Thoracic aorta (tissue), 2 donors: ENCODE data around the gene GDE1. TPM values are rescaled to one million over a fixed set of nuclear protein-coding genes. Genes with fewer than 3 reads are reported as not detected.

ENCODE experiments used
- ATAC-seq: fragments of 150-250 bp; one replicate; pipeline ENCODE4 v1.8.0; 2017; ENCODE audit warnings: low read depth; ENCODE audit not compliant: insufficient number of reproducible peaks, low FRiP score
- DNase-seq: peaks from one replicate; pipeline ENCODE4 v3.0.0-alpha.2; 2020; ENCODE audit warnings: low spot score
- H3K27ac ChIP-seq, 2 donors: fragments of 200-600 bp; sonication (generic); 1 replicate in 1 of 2; 2 replicates in 1 of 2; pipeline ENCODE4 v1.5.1; 2016; ENCODE audit warnings: mild to moderate bottlenecking in 2 of 2, moderate library complexity in 2 of 2
- H3K27me3 ChIP-seq: fragments of 200-600 bp; sonication (generic); replicated peaks from 2 replicates; pipeline ENCODE4 v1.6.0; 2016; ENCODE audit warnings: mild to moderate bottlenecking; ENCODE audit not compliant: insufficient read depth
- H3K36me3 ChIP-seq: fragments of 200-600 bp; sonication (generic); one replicate; pipeline ENCODE4 v1.5.1; 2016
- H3K4me1 ChIP-seq, 2 donors: fragments of 200-600 bp; sonication (generic); 1 replicate in 1 of 2; 2 replicates in 1 of 2; pipeline versions ENCODE4 v1.5.1 to v1.6.0; 2016; ENCODE audit warnings: low read depth in 2 of 2, mild to moderate bottlenecking in 1 of 2; ENCODE audit not compliant: control insufficient read depth in 1 of 2
- H3K4me3 ChIP-seq: fragments of 200-600 bp; sonication (generic); 2 replicates; pipeline ENCODE4 v1.5.1; 2016; ENCODE audit warnings: mild to moderate bottlenecking
- H3K9me3 ChIP-seq: fragments of 200-600 bp; sonication (generic); 2 replicates; pipeline ENCODE4 v1.5.1; 2016
- total RNA-seq, 2 donors: library from RNA; depleted of rRNA; stranded (reverse); fragments of >200 nt; gene quantifications; one replicate each; pipeline versions ENCODE4 v1.1.0 to v1.2.3, GENCODE V29; 2016
- TF ChIP-seq, protein P1 (sequence below): fragments of 200-600 bp; sonication (generic); IDR thresholded peaks from one replicate; pipeline ENCODE4 v1.5.1; 2019; ENCODE audit warnings: antibody characterized with exemption

Gene GDE1
- total RNA-seq, 2 donors from 2014 or later = 47.8 to 49.7 TPM

DNA sequence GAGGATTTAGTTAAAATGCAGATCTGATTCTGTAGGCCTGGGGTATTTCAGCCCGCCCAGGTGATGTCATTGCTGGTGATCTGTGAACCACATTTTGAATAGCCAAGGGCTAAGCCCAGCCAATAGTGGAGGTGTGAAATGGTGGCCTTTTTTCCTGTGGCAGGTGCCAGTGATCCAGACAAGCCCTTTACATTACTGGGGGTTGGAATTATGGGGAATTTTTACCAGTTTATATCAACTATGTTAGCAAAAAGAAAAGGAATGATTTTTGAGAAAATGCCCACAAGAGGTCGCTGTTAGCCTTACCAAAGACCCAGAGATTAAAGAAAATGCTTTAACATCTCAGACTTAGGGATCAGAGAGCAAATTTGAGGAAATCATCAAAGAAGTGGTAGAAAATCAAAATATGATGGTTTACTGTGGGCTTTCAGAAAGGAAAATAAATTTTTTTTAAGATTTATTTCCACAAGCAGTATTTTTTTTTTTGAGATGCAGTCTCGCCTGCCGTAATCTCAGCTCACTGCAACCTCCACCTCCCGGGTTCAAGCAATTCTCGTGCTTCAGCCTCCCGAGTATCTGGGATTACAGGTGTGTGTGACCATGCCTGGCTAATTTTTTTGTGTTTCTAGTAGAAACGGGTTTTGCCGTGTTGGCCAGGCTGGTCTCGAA, 37.5 kb upstream of the GDE1 start:
- Histone ChIP-seq H3K36me3 (no peaks in the 10 kb centered on the region), H3K27ac (no peak overlapping the region), H3K4me3 (no peak overlapping the region), H3K4me1 (peaks cover 7 to 12% of the 10 kb centered on the region in 2 donors), H3K27me3 (no peaks in the 10 kb centered on the region), H3K9me3 (no peaks in the 10 kb centered on the region)
- TF ChIP-seq, protein P1, sequence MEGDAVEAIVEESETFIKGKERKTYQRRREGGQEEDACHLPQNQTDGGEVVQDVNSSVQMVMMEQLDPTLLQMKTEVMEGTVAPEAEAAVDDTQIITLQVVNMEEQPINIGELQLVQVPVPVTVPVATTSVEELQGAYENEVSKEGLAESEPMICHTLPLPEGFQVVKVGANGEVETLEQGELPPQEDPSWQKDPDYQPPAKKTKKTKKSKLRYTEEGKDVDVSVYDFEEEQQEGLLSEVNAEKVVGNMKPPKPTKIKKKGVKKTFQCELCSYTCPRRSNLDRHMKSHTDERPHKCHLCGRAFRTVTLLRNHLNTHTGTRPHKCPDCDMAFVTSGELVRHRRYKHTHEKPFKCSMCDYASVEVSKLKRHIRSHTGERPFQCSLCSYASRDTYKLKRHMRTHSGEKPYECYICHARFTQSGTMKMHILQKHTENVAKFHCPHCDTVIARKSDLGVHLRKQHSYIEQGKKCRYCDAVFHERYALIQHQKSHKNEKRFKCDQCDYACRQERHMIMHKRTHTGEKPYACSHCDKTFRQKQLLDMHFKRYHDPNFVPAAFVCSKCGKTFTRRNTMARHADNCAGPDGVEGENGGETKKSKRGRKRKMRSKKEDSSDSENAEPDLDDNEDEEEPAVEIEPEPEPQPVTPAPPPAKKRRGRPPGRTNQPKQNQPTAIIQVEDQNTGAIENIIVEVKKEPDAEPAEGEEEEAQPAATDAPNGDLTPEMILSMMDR = peak; percentile 59
- DNase-seq = no peak
- no peak for ATAC-seq

DNA sequence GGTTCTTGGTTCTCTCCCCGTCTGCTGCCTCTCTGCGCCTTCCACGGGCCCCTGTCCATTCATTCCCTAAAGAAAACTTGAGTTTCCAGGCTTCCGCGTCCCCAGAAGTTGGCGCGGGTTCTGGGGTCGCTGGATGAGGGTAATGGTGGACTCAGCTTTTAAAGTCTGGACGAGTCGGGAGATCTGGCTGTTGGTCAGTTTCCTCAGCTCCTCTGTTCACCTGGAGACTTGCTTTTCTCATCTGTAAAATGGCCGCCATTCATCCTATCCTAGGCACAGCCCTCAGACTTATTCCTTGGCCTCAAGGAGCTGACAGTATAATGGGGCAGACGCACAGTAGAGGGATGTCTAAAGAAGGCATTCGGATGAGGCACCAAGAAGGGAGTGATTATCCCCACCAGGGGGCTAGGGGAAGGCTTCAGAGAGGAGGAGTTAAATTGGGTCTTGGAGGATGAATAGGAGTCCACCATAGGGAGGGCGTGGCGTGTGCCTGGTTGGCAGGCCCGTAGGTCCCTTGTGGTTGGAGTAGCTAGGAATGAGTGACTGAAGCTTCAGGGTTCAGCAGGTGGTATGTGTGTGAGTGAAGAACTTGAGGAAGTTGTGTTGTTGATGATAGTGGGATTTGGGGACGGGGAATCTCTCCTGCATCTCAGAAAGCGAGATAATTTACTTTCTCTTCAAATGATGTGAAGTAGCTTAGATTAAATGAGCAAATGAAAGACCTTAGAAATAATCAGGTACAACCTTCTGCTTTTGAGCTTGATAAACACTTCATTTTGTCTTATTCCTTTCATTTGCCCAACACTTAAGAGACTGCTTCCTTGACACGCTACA, 34.3 kb upstream of the GDE1 start:
- peak overlapping the region; percentile 86 to 91 for H3K27ac ChIP-seq
- no peak for DNase-seq
- peaks cover 7 to 12% of the 10 kb centered on the region in 2 donors for H3K4me1 ChIP-seq
- no peaks in the 10 kb centered on the region for H3K9me3 ChIP-seq
- H3K36me3 ChIP-seq = no peaks in the 10 kb centered on the region
- peak overlapping the region; percentile 85 for H3K4me3 ChIP-seq
- TF ChIP-seq, protein P1 = no peak
- ATAC-seq = no peak
- H3K27me3 ChIP-seq = no peaks in the 10 kb centered on the region

DNA sequence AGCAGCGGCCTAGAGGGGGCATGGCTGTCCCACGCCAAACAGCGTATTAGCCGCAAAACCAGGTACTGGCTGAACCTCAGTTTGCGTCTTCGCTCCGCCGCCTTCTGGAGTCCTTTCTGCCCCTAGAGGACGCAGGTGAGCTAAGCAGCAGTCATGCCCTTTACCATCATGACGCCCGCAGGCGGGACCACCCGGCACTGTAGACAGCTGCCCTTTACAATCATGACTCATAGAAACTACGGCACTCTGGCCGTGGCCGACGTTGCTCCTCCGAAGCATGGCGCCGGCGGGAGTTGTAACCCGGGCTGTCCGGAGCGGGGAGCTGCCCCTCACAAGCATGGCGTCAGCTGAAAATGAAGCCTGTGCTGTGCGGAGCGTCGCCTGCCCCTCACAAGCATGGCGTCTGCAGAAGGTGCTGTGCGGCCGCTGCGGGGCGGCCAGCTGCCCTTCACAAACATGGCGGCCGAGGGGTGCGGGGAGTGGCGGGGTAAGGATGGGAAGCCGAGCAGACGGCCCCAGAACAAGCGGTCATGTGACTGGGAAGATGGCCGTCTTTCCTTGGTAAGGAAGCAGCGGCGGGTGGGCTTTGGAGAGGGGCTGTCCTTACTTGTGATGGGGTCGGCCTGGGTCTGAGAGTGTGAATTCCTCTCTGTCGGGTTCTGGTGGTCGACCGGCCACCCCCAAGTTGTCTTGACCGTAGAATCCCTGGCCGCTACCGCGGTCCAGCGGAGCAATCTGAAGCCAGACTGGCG, 33.5 kb upstream of the GDE1 start, which contains the start of gene VPS35L:
VPS35L (plus strand) TSS at position 518 of the 752 bp plus-strand sequence; CDS start at position 545, 27 bp downstream.
- H3K27ac ChIP-seq = peak within 1 kb of the TSS; percentile 86 to 91
- H3K4me1 ChIP-seq = peaks cover 7 to 12% of the 10 kb centered on the region in 2 donors
- H3K27me3 ChIP-seq = no peaks in the 10 kb centered on the region
- H3K36me3 ChIP-seq = no peaks in the 10 kb centered on the region
- DNase-seq (peak; percentile 95), ATAC-seq (peak; percentile 99)
- H3K4me3 ChIP-seq = peak within 1 kb of the TSS; percentile 85
- H3K9me3 ChIP-seq = no peaks in the 10 kb centered on the region
- TF ChIP-seq, protein P1 = peak; percentile 68

DNA sequence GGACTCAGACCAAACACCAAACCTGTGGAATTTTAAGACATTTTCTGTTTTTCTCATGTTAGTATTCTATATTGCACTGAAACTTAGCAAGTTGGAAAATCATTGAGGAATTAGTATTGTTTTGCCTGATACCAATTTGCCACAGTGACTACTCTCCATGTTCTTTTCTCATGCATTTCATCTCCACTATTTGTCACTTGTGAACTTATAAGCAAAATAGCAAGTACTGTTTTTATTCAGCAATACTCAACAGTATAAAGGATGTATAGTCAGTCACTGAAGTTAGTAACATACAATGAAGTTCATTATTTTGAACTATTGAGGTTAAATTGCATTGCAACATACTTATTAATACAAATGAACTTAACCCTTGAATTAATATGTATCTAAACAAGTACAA, 27.8 kb upstream of the GDE1 start:
- peaks cover 0 to 1% of the 10 kb centered on the region in 2 donors for H3K4me1 ChIP-seq
- ATAC-seq (no peak), DNase-seq (no peak)
- H3K9me3 ChIP-seq = no peaks in the 10 kb centered on the region
- no peak overlapping the region for H3K27ac ChIP-seq
- TF ChIP-seq, protein P1 = no peak
- H3K4me3 ChIP-seq = no peak overlapping the region
- peaks cover 11% of the 10 kb centered on the region for H3K36me3 ChIP-seq
- no peaks in the 10 kb centered on the region for H3K27me3 ChIP-seq
